ENCODE data around the gene C5. TPM values are rescaled to one million over a fixed set of nuclear protein-coding genes. Genes with fewer than 3 reads are reported as not detected.

Gene C5
- total and polyA plus RNA-seq, 2 donors (not counting 1 experiment from before 2014, with no cell fraction given) = 1.9 to 7.3 TPM

DNA sequence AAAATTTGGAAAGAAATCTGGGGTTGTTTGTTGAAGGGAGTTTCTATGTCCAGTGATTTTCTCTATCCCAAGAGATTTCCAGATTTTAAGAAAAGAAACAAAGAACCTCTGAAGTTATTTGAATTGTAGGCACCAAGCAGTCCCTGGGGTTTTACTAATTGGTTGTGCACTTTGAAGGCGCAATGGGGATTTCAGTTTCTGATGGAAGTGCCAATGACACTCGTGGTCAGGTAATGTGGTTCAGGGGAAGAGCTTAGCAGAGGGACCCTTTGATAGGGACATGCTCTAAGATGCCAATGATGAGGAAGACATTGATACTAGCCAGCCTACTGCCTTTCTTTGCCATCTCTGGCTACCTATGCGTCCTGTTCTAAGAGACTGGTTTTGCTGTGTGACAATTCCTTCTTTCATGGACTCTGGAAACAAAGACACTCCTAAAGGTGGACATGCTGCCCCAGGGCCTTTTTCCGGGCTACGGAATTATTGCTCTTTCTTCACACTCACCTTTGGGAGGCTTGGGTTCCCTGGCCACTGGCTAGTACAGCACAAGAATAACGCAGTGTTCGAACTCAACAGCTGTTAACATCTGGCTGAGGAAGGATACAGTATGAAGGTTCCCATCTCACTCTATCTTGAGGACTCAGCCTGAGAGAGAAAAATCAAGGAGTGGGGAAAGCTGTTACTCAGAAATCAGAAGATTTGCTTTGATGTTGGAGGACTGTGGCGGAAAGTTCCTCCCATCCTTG lies 116.6 kb downstream of the C5 start:
- no peak overlapping the region for H3K4me2 ChIP-seq (ENCODE audit: extremely low read depth, insufficient read depth, low read length)
- TF ChIP-seq, protein P1, sequence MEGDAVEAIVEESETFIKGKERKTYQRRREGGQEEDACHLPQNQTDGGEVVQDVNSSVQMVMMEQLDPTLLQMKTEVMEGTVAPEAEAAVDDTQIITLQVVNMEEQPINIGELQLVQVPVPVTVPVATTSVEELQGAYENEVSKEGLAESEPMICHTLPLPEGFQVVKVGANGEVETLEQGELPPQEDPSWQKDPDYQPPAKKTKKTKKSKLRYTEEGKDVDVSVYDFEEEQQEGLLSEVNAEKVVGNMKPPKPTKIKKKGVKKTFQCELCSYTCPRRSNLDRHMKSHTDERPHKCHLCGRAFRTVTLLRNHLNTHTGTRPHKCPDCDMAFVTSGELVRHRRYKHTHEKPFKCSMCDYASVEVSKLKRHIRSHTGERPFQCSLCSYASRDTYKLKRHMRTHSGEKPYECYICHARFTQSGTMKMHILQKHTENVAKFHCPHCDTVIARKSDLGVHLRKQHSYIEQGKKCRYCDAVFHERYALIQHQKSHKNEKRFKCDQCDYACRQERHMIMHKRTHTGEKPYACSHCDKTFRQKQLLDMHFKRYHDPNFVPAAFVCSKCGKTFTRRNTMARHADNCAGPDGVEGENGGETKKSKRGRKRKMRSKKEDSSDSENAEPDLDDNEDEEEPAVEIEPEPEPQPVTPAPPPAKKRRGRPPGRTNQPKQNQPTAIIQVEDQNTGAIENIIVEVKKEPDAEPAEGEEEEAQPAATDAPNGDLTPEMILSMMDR (conservative IDR thresholded peaks at IDR 0.05 in 1 of 2, IDR thresholded peaks at IDR 0.05 in 1 of 2; ENCODE audit: low read depth in 1 of 2, low read length in 2 of 2) = no peak
- TF ChIP-seq EZH2 (IDR thresholded peaks at IDR 0.05; ENCODE audit: low read length, missing control alignments) = no peak

DNA sequence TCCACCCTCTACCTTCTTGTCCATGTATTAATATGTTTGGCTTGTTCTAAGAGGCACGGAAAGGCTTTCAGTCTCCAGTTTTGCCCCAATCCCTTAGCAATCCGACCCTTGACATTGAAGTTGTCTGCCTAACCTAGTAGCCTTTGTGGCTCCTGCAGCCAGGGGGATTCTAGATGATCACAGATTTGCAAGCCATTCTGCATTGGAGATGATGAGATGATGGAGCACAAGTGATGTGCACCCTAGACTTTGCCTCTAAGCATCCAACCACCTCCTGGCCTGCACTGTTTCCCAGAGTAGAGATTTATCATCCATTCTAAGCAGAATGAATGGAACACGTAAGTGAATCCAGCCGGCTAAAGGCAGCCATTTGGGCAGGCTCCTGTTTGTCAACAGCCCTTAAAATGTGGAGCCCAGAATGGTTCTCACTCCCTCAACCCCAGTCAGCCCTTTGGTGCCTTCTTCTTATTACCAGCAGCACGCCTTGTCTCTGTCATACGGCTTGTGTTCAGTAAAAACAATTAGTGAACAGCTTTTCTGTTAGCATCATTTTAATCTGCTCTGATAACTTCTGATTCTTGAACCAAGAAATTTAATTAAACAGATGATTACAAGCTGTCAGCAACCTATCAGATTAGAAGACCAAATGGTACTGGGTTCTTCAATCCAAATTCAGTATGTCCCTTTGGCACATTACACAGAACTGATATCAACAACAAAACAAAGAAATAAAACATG lies 117.8 kb downstream of the C5 start:
- no peaks in the 10 kb centered on the region for H3K27me3 ChIP-seq (ENCODE audit: control insufficient read depth, insufficient read depth, low read length)
- H3K9ac ChIP-seq (ENCODE audit: insufficient read depth, low read length) = no peak overlapping the region
- no peak for TF ChIP-seq EZH2 (IDR thresholded peaks at IDR 0.05; ENCODE audit: low read length, missing control alignments)
- TF ChIP-seq, protein P1 (conservative IDR thresholded peaks at IDR 0.05 in 1 of 2, IDR thresholded peaks at IDR 0.05 in 1 of 2; ENCODE audit: low read depth in 1 of 2, low read length in 2 of 2) = no peak
- H3K4me3 ChIP-seq (replicated peaks in 1 of 4; ENCODE audit: control extremely low read depth in 1 of 4, insufficient read depth in 1 of 4, low read depth in 3 of 4, low read length in 4 of 4) = no peak overlapping the region
- peak overlapping the region; percentile 53 for H3K4me2 ChIP-seq (ENCODE audit: extremely low read depth, insufficient read depth, low read length)
- peak overlapping the region; percentile 69 for H2AFZ ChIP-seq (ENCODE audit: low read length)
- peak overlapping the region; percentile 83 for H3K27ac ChIP-seq (ENCODE audit: insufficient read depth, low read length)
- no peaks in the 10 kb centered on the region for H3K36me3 ChIP-seq (ENCODE audit: control insufficient read depth, insufficient read depth, low read length)
- no peaks in the 10 kb centered on the region for H3K79me2 ChIP-seq (ENCODE audit: control insufficient read depth, insufficient read depth, low read length)
- H3K4me1 ChIP-seq (ENCODE audit: control insufficient read depth, extremely low read depth, insufficient read depth, low read length) = peaks cover 35% of the 10 kb centered on the region
- H3K9me3 ChIP-seq (ENCODE audit: control insufficient read depth, insufficient read depth, low read depth, low read length) = no peaks in the 10 kb centered on the region
- H4K20me1 ChIP-seq (ENCODE audit: control insufficient read depth, extremely low read depth, insufficient read depth, low read length) = no peaks in the 10 kb centered on the region
- no peak for DNase-seq (ENCODE audit: low read depth in 2 of 2)

More for the DNA sequence above, 116.6 kb downstream of the C5 start:
- no peaks in the 10 kb centered on the region for H3K36me3 ChIP-seq (ENCODE audit: control insufficient read depth, insufficient read depth, low read length)
- no peaks in the 10 kb centered on the region for H3K27me3 ChIP-seq (ENCODE audit: control insufficient read depth, insufficient read depth, low read length)
- DNase-seq (ENCODE audit: low read depth in 2 of 2) = no peak
- H4K20me1 ChIP-seq (ENCODE audit: control insufficient read depth, extremely low read depth, insufficient read depth, low read length) = no peaks in the 10 kb centered on the region
- H3K4me3 ChIP-seq (replicated peaks in 1 of 4; ENCODE audit: control extremely low read depth in 1 of 4, insufficient read depth in 1 of 4, low read depth in 3 of 4, low read length in 4 of 4) = no peak overlapping the region
- H3K27ac ChIP-seq (ENCODE audit: insufficient read depth, low read length) = no peak overlapping the region
- H3K9ac ChIP-seq (ENCODE audit: insufficient read depth, low read length) = no peak overlapping the region
- peaks cover 37% of the 10 kb centered on the region for H3K4me1 ChIP-seq (ENCODE audit: control insufficient read depth, extremely low read depth, insufficient read depth, low read length)
- H3K79me2 ChIP-seq (ENCODE audit: control insufficient read depth, insufficient read depth, low read length) = no peaks in the 10 kb centered on the region
- H3K9me3 ChIP-seq (ENCODE audit: control insufficient read depth, insufficient read depth, low read depth, low read length) = no peaks in the 10 kb centered on the region
- no peak overlapping the region for H2AFZ ChIP-seq (ENCODE audit: low read length)

DNA sequence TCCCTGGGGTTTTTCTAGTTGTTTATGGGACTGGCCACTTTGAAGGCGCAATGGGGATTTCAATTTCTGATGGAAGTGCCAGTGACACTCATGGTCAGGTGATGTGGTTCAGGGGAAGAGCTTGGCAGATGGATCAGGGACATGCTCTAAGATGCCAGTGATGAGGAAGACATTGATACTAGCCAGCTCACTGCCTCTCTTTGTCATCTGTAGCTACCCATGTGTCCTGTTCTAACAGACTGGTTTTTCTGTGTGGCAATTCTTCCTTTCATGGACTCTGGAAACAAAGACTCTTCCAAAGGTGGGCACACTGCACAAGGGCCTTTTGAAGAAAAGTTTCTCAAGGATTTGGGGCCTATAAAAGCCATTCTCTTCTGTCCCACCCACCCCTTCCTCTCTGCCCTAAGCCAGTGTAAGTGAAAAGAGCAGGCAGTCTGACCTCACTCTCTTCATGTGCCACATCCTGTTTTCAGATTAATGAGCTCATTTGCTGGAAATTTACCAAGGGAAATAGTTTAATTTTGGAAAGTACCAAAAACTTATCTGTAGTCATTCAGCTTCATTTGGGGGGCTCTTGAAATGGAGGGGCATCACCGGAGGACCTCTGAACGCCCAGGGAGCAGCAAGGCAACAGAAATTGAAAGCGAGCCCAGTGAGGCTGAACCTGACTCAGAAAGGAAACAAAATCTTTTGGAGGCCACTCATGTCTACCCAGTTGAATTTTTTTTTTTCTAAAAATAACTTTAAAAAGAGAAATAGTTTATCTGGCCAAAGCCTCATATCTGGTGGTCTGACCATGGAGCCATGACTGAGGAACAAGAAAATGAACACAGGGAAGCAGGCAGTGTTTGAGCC lies 118.6 kb downstream of the C5 start:
- Histone ChIP-seq H3K4me2 (ENCODE audit: extremely low read depth, insufficient read depth, low read length) (peak overlapping the region; percentile 53), H3K4me1 (ENCODE audit: control insufficient read depth, extremely low read depth, insufficient read depth, low read length) (peaks cover 34% of the 10 kb centered on the region), H3K27me3 (ENCODE audit: control insufficient read depth, insufficient read depth, low read length) (no peaks in the 10 kb centered on the region), H3K4me3 (replicated peaks in 1 of 4; ENCODE audit: control extremely low read depth in 1 of 4, insufficient read depth in 1 of 4, low read depth in 3 of 4, low read length in 4 of 4) (no peak overlapping the region), H3K36me3 (ENCODE audit: control insufficient read depth, insufficient read depth, low read length) (no peaks in the 10 kb centered on the region), H3K79me2 (ENCODE audit: control insufficient read depth, insufficient read depth, low read length) (no peaks in the 10 kb centered on the region), H4K20me1 (ENCODE audit: control insufficient read depth, extremely low read depth, insufficient read depth, low read length) (no peaks in the 10 kb centered on the region), H3K9me3 (ENCODE audit: control insufficient read depth, insufficient read depth, low read depth, low read length) (no peaks in the 10 kb centered on the region), H3K9ac (ENCODE audit: insufficient read depth, low read length) (no peak overlapping the region), H2AFZ (ENCODE audit: low read length) (peak overlapping the region; percentile 69), H3K27ac (ENCODE audit: insufficient read depth, low read length) (peak overlapping the region; percentile 83)
- peak; percentile 66 to 74 for DNase-seq (ENCODE audit: low read depth in 2 of 2)
- TF ChIP-seq, protein P1 (conservative IDR thresholded peaks at IDR 0.05 in 1 of 2, IDR thresholded peaks at IDR 0.05 in 1 of 2; ENCODE audit: low read depth in 1 of 2, low read length in 2 of 2) = no peak
- no peak for TF ChIP-seq EZH2 (IDR thresholded peaks at IDR 0.05; ENCODE audit: low read length, missing control alignments)

Data from fibroblast of lung (primary cell).